Mesenchymal stem cell (in vitro differentiated cells and primary cell): ENCODE results near the gene KIF6.

Experiments
- DNase-seq: peaks from one replicate; pipeline ENCODE4 v3.0.0-alpha.2; 2013
- H2AFZ ChIP-seq: one replicate; pipeline ENCODE4 v1.6.1; 2013; ENCODE audit warnings: low read depth, mild to moderate bottlenecking, control low read depth, inconsistent platforms, low read length, moderate library complexity
- H2AK5ac ChIP-seq: 2 replicates; pipeline ENCODE4 v1.6.1; 2013; ENCODE audit warnings: low read length, moderate library complexity, mild to moderate bottlenecking, inconsistent platforms; ENCODE audit not compliant: severe bottlenecking
- H2BK120ac ChIP-seq: one replicate; pipeline ENCODE4 v1.6.1; 2013; ENCODE audit warnings: low read depth, mild to moderate bottlenecking, inconsistent platforms, low read length, moderate library complexity
- H2BK12ac ChIP-seq, 2 experiments: one replicate each; pipeline ENCODE4 v1.6.1; 2013; ENCODE audit warnings: inconsistent platforms in 2 of 2, low read length in 2 of 2, mild to moderate bottlenecking in 2 of 2, moderate library complexity in 2 of 2, control low read depth in 1 of 2
- H2BK15ac ChIP-seq: one replicate; pipeline ENCODE4 v1.6.1; 2013; ENCODE audit warnings: mild to moderate bottlenecking, low read depth, inconsistent platforms; ENCODE audit not compliant: poor library complexity, severe bottlenecking
- H2BK5ac ChIP-seq: 2 replicates; pipeline ENCODE4 v1.6.1; 2013; ENCODE audit warnings: low read depth, mild to moderate bottlenecking, low read length, control low read depth, inconsistent platforms; ENCODE audit not compliant: poor library complexity, severe bottlenecking
- H3K14ac ChIP-seq, 2 experiments: one replicate each; pipeline ENCODE4 v1.6.1; 2013; ENCODE audit warnings: inconsistent platforms in 2 of 2, low read length in 2 of 2, control low read depth in 1 of 2, mild to moderate bottlenecking in 1 of 2, moderate library complexity in 1 of 2
- H3K18ac ChIP-seq, 2 experiments: one replicate each; pipeline ENCODE4 v1.6.1; 2013; ENCODE audit warnings: inconsistent platforms in 2 of 2, low read length in 2 of 2, control low read depth in 1 of 2, low read depth in 1 of 2, mild to moderate bottlenecking in 1 of 2
- H3K23ac ChIP-seq, 2 experiments: one replicate each; pipeline ENCODE4 v1.6.1; 2013; ENCODE audit warnings: inconsistent platforms in 2 of 2, low read length in 2 of 2, mild to moderate bottlenecking in 2 of 2, moderate library complexity in 2 of 2, control low read depth in 1 of 2
- H3K27ac ChIP-seq: 2 replicates; pipeline ENCODE4 v1.5.1; 2013; ENCODE audit warnings: mild to moderate bottlenecking, moderate library complexity, low read length, control low read depth, inconsistent platforms; ENCODE audit not compliant: poor library complexity, severe bottlenecking
- H3K27me3 ChIP-seq, 2 experiments: 2 replicates each; pipeline versions ENCODE4 v1.6.1 to v1.7.0; 2013; ENCODE audit warnings: low read length in 2 of 2, mild to moderate bottlenecking in 2 of 2, moderate library complexity in 2 of 2, control low read depth in 1 of 2, inconsistent platforms in 1 of 2; ENCODE audit not compliant: control insufficient read depth in 1 of 2, insufficient read depth in 1 of 2
- H3K36me3 ChIP-seq, 2 experiments: 2 replicates each; pipeline versions ENCODE4 v1.6.1 to v1.7.0; 2013; ENCODE audit warnings: low read length in 2 of 2, control low read depth in 1 of 2, inconsistent platforms in 1 of 2, low read depth in 1 of 2, mild to moderate bottlenecking in 1 of 2; ENCODE audit not compliant: insufficient read depth in 2 of 2, control insufficient read depth in 1 of 2
- H3K4ac ChIP-seq, 2 experiments: one replicate each; pipeline ENCODE4 v1.6.1; 2013; ENCODE audit warnings: inconsistent platforms in 2 of 2, low read length in 2 of 2, mild to moderate bottlenecking in 2 of 2, moderate library complexity in 2 of 2, control low read depth in 1 of 2, low read depth in 1 of 2
- H3K4me1 ChIP-seq: 2 replicates; pipeline ENCODE4 v1.6.1; 2013; ENCODE audit warnings: low read depth, low read length, control low read depth; ENCODE audit not compliant: control insufficient read depth, insufficient read depth
- H3K4me2 ChIP-seq: 2 replicates; pipeline ENCODE4 v1.6.1; 2013; ENCODE audit warnings: low read length, mild to moderate bottlenecking, inconsistent platforms; ENCODE audit not compliant: poor library complexity, severe bottlenecking
- H3K4me3 ChIP-seq, 2 experiments: 2 replicates each; pipeline versions ENCODE4 v1.5.1 to v1.7.0; 2013; ENCODE audit warnings: low read length in 2 of 2, mild to moderate bottlenecking in 2 of 2, control low read depth in 1 of 2, low read depth in 1 of 2; ENCODE audit not compliant: insufficient read depth in 1 of 2
- H3K79me1 ChIP-seq: replicated peaks from 2 replicates; pipeline ENCODE4 v1.6.1; 2013; ENCODE audit warnings: mild to moderate bottlenecking, control low read depth, low read length, inconsistent platforms; ENCODE audit not compliant: poor library complexity, severe bottlenecking
- H3K9ac ChIP-seq: 2 replicates; pipeline ENCODE4 v1.7.0; 2013; ENCODE audit warnings: mild to moderate bottlenecking, low read length, moderate library complexity
- H3K9me3 ChIP-seq: 2 replicates; pipeline ENCODE4 v1.7.0; 2013; ENCODE audit warnings: mild to moderate bottlenecking, low read length; ENCODE audit not compliant: control insufficient read depth
- H4K8ac ChIP-seq: one replicate; pipeline ENCODE4 v1.6.1; 2013; ENCODE audit warnings: inconsistent platforms, mild to moderate bottlenecking, low read length, moderate library complexity
- H4K91ac ChIP-seq: one replicate; pipeline ENCODE4 v1.6.1; 2013; ENCODE audit warnings: mild to moderate bottlenecking, low read length, inconsistent platforms
- WGBS: methylation state at CpG from one replicate; pipeline ENCODE4 v1.1.7; 2013; ENCODE audit warnings: mixed read lengths; 5-methylcytosine and 5-hydroxymethylcytosine counted together

Gene KIF6

GRCh38 chr6:39301606-39302005, 423.6 kb downstream of the KIF6 start:
- H3K4me1 ChIP-seq: peaks cover 2% of the 10 kb centered on the region
- no peak overlapping the region for H3K27ac ChIP-seq
- no peak overlapping the region for H2AFZ ChIP-seq
- H3K36me3 ChIP-seq: no peaks in the 10 kb centered on the region
- H2BK12ac ChIP-seq: no peak overlapping the region
- H4K8ac ChIP-seq: no peak overlapping the region
- no peak overlapping the region for H4K91ac ChIP-seq
- H3K27me3 ChIP-seq: peaks cover 14 to 16% of the 10 kb centered on the region in 2 experiments
- no peak for DNase-seq
- no peak overlapping the region for H3K4ac ChIP-seq
- no peak overlapping the region for H3K23ac ChIP-seq
- 51% methylated on average over 7 of the region's 7 CpGs for WGBS
- no peaks in the 10 kb centered on the region for H3K9me3 ChIP-seq
- no peaks in the 10 kb centered on the region for H3K79me1 ChIP-seq
- no peak overlapping the region for H2AK5ac ChIP-seq
- H3K14ac ChIP-seq: no peak overlapping the region
- H3K9ac ChIP-seq: no peak overlapping the region
- no peak overlapping the region for H2BK5ac ChIP-seq
- no peak overlapping the region for H3K4me3 ChIP-seq
- H2BK120ac ChIP-seq: no peak overlapping the region
- H2BK15ac ChIP-seq: no peak overlapping the region
- H3K4me2 ChIP-seq: no peak overlapping the region
- H3K18ac ChIP-seq: no peak overlapping the region

GRCh38 chr6:39300739-39301138, 424.5 kb downstream of the KIF6 start:
- H3K27ac ChIP-seq: no peak overlapping the region
- WGBS: 85% methylated on average over 6 of the region's 6 CpGs

GRCh38 chr6:39298061-39298460, 427.1 kb downstream of the KIF6 start:
- Histone ChIP-seq H2BK15ac (no peak overlapping the region), H3K14ac (no peak overlapping the region), H2BK120ac (no peak overlapping the region), H3K36me3 (no peaks in the 10 kb centered on the region), H3K18ac (no peak overlapping the region), H3K4ac (no peak overlapping the region), H2BK5ac (no peak overlapping the region), H2AK5ac (no peak overlapping the region), H3K4me3 (no peak overlapping the region), H2BK12ac (no peak overlapping the region), H3K27me3 (peaks cover 0 to 15% of the 10 kb centered on the region in 2 experiments), H3K27ac (no peak overlapping the region), H3K9me3 (no peaks in the 10 kb centered on the region), H3K23ac (no peak overlapping the region), H3K9ac (no peak overlapping the region), H3K79me1 (no peaks in the 10 kb centered on the region), H3K4me1 (peaks cover 1% of the 10 kb centered on the region), H4K91ac (no peak overlapping the region), H3K4me2 (no peak overlapping the region), H2AFZ (no peak overlapping the region), H4K8ac (no peak overlapping the region)
- 71% methylated on average over 10 of the region's 10 CpGs for WGBS
- no peak for DNase-seq

More at GRCh38 chr6:39300739-39301138, 424.5 kb downstream of the KIF6 start:
- no peak overlapping the region for H3K14ac ChIP-seq
- no peak overlapping the region for H3K4me3 ChIP-seq
- H3K27me3 ChIP-seq: peaks cover 9 to 16% of the 10 kb centered on the region in 2 experiments
- no peak overlapping the region for H2BK12ac ChIP-seq
- H4K91ac ChIP-seq: no peak overlapping the region
- H3K4me2 ChIP-seq: no peak overlapping the region
- H2BK5ac ChIP-seq: no peak overlapping the region
- H3K9ac ChIP-seq: no peak overlapping the region
- no peak overlapping the region for H2AFZ ChIP-seq
- no peak overlapping the region for H4K8ac ChIP-seq
- no peak overlapping the region for H3K23ac ChIP-seq
- no peak overlapping the region for H2BK120ac ChIP-seq
- H3K36me3 ChIP-seq: no peaks in the 10 kb centered on the region
- H3K18ac ChIP-seq: no peak overlapping the region
- H2AK5ac ChIP-seq: no peak overlapping the region
- no peaks in the 10 kb centered on the region for H3K9me3 ChIP-seq
- DNase-seq: no peak
- H3K4me1 ChIP-seq: peaks cover 2% of the 10 kb centered on the region
- H2BK15ac ChIP-seq: no peak overlapping the region
- no peaks in the 10 kb centered on the region for H3K79me1 ChIP-seq
- no peak overlapping the region for H3K4ac ChIP-seq

- H3K36me3 ChIP-seq: no peaks in the 10 kb centered on the region
- H3K23ac ChIP-seq: peak overlapping the region in 1 of 2 experiments; percentile 52
- peak overlapping the region; percentile 66 for H3K9ac ChIP-seq
- no peak overlapping the region for H3K4me2 ChIP-seq
- no peak overlapping the region for H3K14ac ChIP-seq
- DNase-seq: no peak
- H2BK12ac ChIP-seq: no peak overlapping the region
- no peak overlapping the region for H2BK15ac ChIP-seq
- no peaks in the 10 kb centered on the region for H3K4me1 ChIP-seq
- H3K4ac ChIP-seq: no peak overlapping the region
- H4K8ac ChIP-seq: no peak overlapping the region
- WGBS: 80% methylated on average over 18 of the region's 18 CpGs
- H3K27ac ChIP-seq: no peak overlapping the region
- H4K91ac ChIP-seq: no peak overlapping the region
- no peak overlapping the region for H2BK5ac ChIP-seq
- no peaks in the 10 kb centered on the region for H3K79me1 ChIP-seq
- H2AFZ ChIP-seq: no peak overlapping the region
- peaks cover 0 to 20% of the 10 kb centered on the region in 2 experiments for H3K27me3 ChIP-seq
- H2BK120ac ChIP-seq: no peak overlapping the region
- H3K9me3 ChIP-seq: no peaks in the 10 kb centered on the region
- H3K18ac ChIP-seq: no peak overlapping the region
- H3K4me3 ChIP-seq: peak overlapping the region in 1 of 2 experiments; percentile 25
- no peak overlapping the region for H2AK5ac ChIP-seq
These were observed 428.2 kb downstream of the KIF6 start for GRCh38 chr6:39296745-39297640.
